ENCODE results near the gene MDC1.

- TF ChIP-seq CEBPB (IDR thresholded peaks at IDR 0.05; ENCODE audit: low read depth) (no peak), EZH2 (IDR thresholded peaks at IDR 0.05) (no peak)
- TF ChIP-seq, protein P1, sequence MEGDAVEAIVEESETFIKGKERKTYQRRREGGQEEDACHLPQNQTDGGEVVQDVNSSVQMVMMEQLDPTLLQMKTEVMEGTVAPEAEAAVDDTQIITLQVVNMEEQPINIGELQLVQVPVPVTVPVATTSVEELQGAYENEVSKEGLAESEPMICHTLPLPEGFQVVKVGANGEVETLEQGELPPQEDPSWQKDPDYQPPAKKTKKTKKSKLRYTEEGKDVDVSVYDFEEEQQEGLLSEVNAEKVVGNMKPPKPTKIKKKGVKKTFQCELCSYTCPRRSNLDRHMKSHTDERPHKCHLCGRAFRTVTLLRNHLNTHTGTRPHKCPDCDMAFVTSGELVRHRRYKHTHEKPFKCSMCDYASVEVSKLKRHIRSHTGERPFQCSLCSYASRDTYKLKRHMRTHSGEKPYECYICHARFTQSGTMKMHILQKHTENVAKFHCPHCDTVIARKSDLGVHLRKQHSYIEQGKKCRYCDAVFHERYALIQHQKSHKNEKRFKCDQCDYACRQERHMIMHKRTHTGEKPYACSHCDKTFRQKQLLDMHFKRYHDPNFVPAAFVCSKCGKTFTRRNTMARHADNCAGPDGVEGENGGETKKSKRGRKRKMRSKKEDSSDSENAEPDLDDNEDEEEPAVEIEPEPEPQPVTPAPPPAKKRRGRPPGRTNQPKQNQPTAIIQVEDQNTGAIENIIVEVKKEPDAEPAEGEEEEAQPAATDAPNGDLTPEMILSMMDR (IDR thresholded peaks at IDR 0.05 in 2 of 3, conservative IDR thresholded peaks at IDR 0.05 in 1 of 3; ENCODE audit: borderline replicate concordance in 1 of 3, insufficient read depth in 1 of 3, low read depth in 2 of 3, low read length in 2 of 3): no peak
- TF ChIP-seq, protein P2, sequence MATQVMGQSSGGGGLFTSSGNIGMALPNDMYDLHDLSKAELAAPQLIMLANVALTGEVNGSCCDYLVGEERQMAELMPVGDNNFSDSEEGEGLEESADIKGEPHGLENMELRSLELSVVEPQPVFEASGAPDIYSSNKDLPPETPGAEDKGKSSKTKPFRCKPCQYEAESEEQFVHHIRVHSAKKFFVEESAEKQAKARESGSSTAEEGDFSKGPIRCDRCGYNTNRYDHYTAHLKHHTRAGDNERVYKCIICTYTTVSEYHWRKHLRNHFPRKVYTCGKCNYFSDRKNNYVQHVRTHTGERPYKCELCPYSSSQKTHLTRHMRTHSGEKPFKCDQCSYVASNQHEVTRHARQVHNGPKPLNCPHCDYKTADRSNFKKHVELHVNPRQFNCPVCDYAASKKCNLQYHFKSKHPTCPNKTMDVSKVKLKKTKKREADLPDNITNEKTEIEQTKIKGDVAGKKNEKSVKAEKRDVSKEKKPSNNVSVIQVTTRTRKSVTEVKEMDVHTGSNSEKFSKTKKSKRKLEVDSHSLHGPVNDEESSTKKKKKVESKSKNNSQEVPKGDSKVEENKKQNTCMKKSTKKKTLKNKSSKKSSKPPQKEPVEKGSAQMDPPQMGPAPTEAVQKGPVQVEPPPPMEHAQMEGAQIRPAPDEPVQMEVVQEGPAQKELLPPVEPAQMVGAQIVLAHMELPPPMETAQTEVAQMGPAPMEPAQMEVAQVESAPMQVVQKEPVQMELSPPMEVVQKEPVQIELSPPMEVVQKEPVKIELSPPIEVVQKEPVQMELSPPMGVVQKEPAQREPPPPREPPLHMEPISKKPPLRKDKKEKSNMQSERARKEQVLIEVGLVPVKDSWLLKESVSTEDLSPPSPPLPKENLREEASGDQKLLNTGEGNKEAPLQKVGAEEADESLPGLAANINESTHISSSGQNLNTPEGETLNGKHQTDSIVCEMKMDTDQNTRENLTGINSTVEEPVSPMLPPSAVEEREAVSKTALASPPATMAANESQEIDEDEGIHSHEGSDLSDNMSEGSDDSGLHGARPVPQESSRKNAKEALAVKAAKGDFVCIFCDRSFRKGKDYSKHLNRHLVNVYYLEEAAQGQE (IDR thresholded peaks at IDR 0.05; ENCODE audit: low read depth): no peak
These were observed 13.3 kb downstream of the MDC1 start for GRCh38 chr6:30703821-30704220.
